ENCODE measurements around the gene KLC4. TPM values are rescaled to one million over a fixed set of nuclear protein-coding genes. Genes with fewer than 3 reads are reported as not detected.
"Not testable (repeated sequence)": the region's sequence is repeated elsewhere in the genome, so short reads cannot be mapped to it uniquely, and the experiment has no call there.

Gene KLC4
- total and polyA plus RNA-seq, 4 donors, result 16.1 to 36.0 (median 26.4) TPM

GRCh38 chr6:43077981-43078511 is 18.6 kb downstream of the KLC4 start:
- Histone ChIP-seq H3K27ac (ENCODE audit: low read depth in 1 of 2, low read length in 1 of 2) (no peak overlapping the region), H3K9ac (ENCODE audit: insufficient read depth in 1 of 2, low read length in 2 of 2) (no peak overlapping the region), H3K4me1 (ENCODE audit: control insufficient read depth in 5 of 5, insufficient read depth in 5 of 5, low read length in 5 of 5) (peaks cover 4 to 57% (median 29%) of the 10 kb centered on the region in 5 donors), H3K4me3 (no peak overlapping the region), H3K36me3 (ENCODE audit: control insufficient read depth in 4 of 4, insufficient read depth in 4 of 4, low read length in 4 of 4) (peaks cover 0 to 5% (median 3%) of the 10 kb centered on the region in 4 donors), H3K9me3 (ENCODE audit: control insufficient read depth in 4 of 4, insufficient read depth in 3 of 4, low read length in 3 of 4) (no peaks in the 10 kb centered on the region), H3K27me3 (ENCODE audit: control insufficient read depth in 3 of 3, insufficient read depth in 3 of 3, low read length in 2 of 3) (no peaks in the 10 kb centered on the region)
- 86 to 87% methylated on average over 6 of the region's 6 CpGs for WGBS, 2 donors
- no peak for ATAC-seq (ENCODE audit: insufficient read depth, low FRiP score)
- no peak for TF ChIP-seq CTCF (IDR thresholded peaks at IDR 0.05; ENCODE audit: control extremely low read depth, extremely low read depth)
- DNase-seq, result peak; percentile 48 to 64 (median 51)

GRCh38 chr6:43078691-43079090 is 19.3 kb downstream of the KLC4 start:
- WGBS, 2 donors, result 77 to 86% methylated on average over 2 of the region's 2 CpGs
- no peak for TF ChIP-seq CTCF (IDR thresholded peaks at IDR 0.05; ENCODE audit: control extremely low read depth, extremely low read depth)
- Histone ChIP-seq H3K4me3 (no peak overlapping the region), H3K27ac (ENCODE audit: low read depth in 1 of 2, low read length in 1 of 2) (no peak overlapping the region), H3K27me3 (ENCODE audit: control insufficient read depth in 3 of 3, insufficient read depth in 3 of 3, low read length in 2 of 3) (no peaks in the 10 kb centered on the region), H3K36me3 (ENCODE audit: control insufficient read depth in 4 of 4, insufficient read depth in 4 of 4, low read length in 4 of 4) (peaks cover 0 to 2% (median 1%) of the 10 kb centered on the region in 4 donors), H3K9me3 (ENCODE audit: control insufficient read depth in 4 of 4, insufficient read depth in 3 of 4, low read length in 3 of 4) (no peaks in the 10 kb centered on the region), H3K4me1 (ENCODE audit: control insufficient read depth in 5 of 5, insufficient read depth in 5 of 5, low read length in 5 of 5) (peaks cover 4 to 61% (median 33%) of the 10 kb centered on the region in 5 donors), H3K9ac (ENCODE audit: insufficient read depth in 1 of 2, low read length in 2 of 2) (no peak overlapping the region)
- ATAC-seq (ENCODE audit: insufficient read depth, low FRiP score) (no peak), DNase-seq (peak in 2 of 3 donors; percentile 31 to 39)

- 94 to 95% methylated on average over 4 of the region's 4 CpGs for WGBS, 2 donors
Observed at GRCh38 chr6:43081043-43081442, 21.6 kb downstream of the KLC4 start.

GRCh38 chr6:43081922-43082321 is 22.5 kb downstream of the KLC4 start:
- ATAC-seq (ENCODE audit: insufficient read depth, low FRiP score), result not testable (repeated sequence)
- WGBS, 2 donors, result 72 to 81% methylated on average over 9 of the region's 9 CpGs

More at GRCh38 chr6:43081043-43081442, 21.6 kb downstream of the KLC4 start:
- no peaks in the 10 kb centered on the region for H3K36me3 ChIP-seq (ENCODE audit: control insufficient read depth in 4 of 4, insufficient read depth in 4 of 4, low read length in 4 of 4)
- no peak overlapping the region for H3K4me3 ChIP-seq
- H3K9ac ChIP-seq (ENCODE audit: insufficient read depth in 1 of 2, low read length in 2 of 2), result no peak overlapping the region
- H3K27me3 ChIP-seq (ENCODE audit: control insufficient read depth in 3 of 3, insufficient read depth in 3 of 3, low read length in 2 of 3), result no peaks in the 10 kb centered on the region
- no peak overlapping the region for H3K27ac ChIP-seq (ENCODE audit: low read depth in 1 of 2, low read length in 1 of 2)
- DNase-seq (no peak), ATAC-seq (ENCODE audit: insufficient read depth, low FRiP score) (no peak)
- no peak for TF ChIP-seq CTCF (IDR thresholded peaks at IDR 0.05; ENCODE audit: control extremely low read depth, extremely low read depth)
- peaks cover 4 to 49% (median 22%) of the 10 kb centered on the region in 5 donors for H3K4me1 ChIP-seq (ENCODE audit: control insufficient read depth in 5 of 5, insufficient read depth in 5 of 5, low read length in 5 of 5)
- H3K9me3 ChIP-seq (ENCODE audit: control insufficient read depth in 4 of 4, insufficient read depth in 3 of 4, low read length in 3 of 4), result no peaks in the 10 kb centered on the region

More at GRCh38 chr6:43081922-43082321, 22.5 kb downstream of the KLC4 start:
- not testable (repeated sequence) for H3K27ac ChIP-seq (ENCODE audit: low read depth in 1 of 2, low read length in 1 of 2); H3K27me3 ChIP-seq (ENCODE audit: control insufficient read depth in 3 of 3, insufficient read depth in 3 of 3, low read length in 2 of 3); H3K36me3 ChIP-seq (ENCODE audit: control insufficient read depth in 4 of 4, insufficient read depth in 4 of 4, low read length in 4 of 4); H3K9ac ChIP-seq (ENCODE audit: insufficient read depth in 1 of 2, low read length in 2 of 2); H3K4me3 ChIP-seq; DNase-seq; H3K9me3 ChIP-seq (ENCODE audit: control insufficient read depth in 4 of 4, insufficient read depth in 3 of 4, low read length in 3 of 4)
- H3K4me1 ChIP-seq (ENCODE audit: control insufficient read depth in 5 of 5, insufficient read depth in 5 of 5, low read length in 5 of 5), result peaks cover 4 to 52% (median 26%) of the 10 kb centered on the region in 5 donors
